ENCODE measurements around the gene DCPS.

The DCPS gene

GRCh38 chr11:126311401-126312291, 7.8 kb downstream of the DCPS start:
- DNase-seq (ENCODE audit: low spot score): peak; percentile 63
- in situ Hi-C loops (cut with MboI; ENCODE audit: low pct_unique_long_range_greater_than_20kb, low sequenced_read_pairs, unreplicated experiment): no loop called here
- no peak for TF ChIP-seq CTCF (IDR thresholded peaks at IDR 0.05; ENCODE audit: extremely low read depth, insufficient read depth, missing control alignments)

GRCh38 chr11:126312961-126313360, 9.1 kb downstream of the DCPS start:
- TF ChIP-seq CTCF (IDR thresholded peaks at IDR 0.05; ENCODE audit: extremely low read depth, insufficient read depth, missing control alignments): no peak
- in situ Hi-C loops (cut with MboI; ENCODE audit: low pct_unique_long_range_greater_than_20kb, low sequenced_read_pairs, unreplicated experiment): no loop called here
- no peak for DNase-seq (ENCODE audit: low spot score)

- DNase-seq (ENCODE audit: low spot score): no peak
- TF ChIP-seq CTCF (IDR thresholded peaks at IDR 0.05; ENCODE audit: extremely low read depth, insufficient read depth, missing control alignments): no peak
- in situ Hi-C loops (cut with MboI; ENCODE audit: low pct_unique_long_range_greater_than_20kb, low sequenced_read_pairs, unreplicated experiment): no loop called here
These were observed 10.0 kb downstream of the DCPS start for GRCh38 chr11:126313826-126314225.

GRCh38 chr11:126317432-126317755, 13.5 kb downstream of the DCPS start:
- no peak for TF ChIP-seq CTCF (IDR thresholded peaks at IDR 0.05; ENCODE audit: extremely low read depth, insufficient read depth, missing control alignments)
- DNase-seq (ENCODE audit: low spot score): no peak
- in situ Hi-C loops (cut with MboI; ENCODE audit: low pct_unique_long_range_greater_than_20kb, low sequenced_read_pairs, unreplicated experiment): no loop called here

GRCh38 chr11:126317756-126318573, 14.1 kb downstream of the DCPS start:
- DNase-seq (ENCODE audit: low spot score): no peak
- TF ChIP-seq CTCF (IDR thresholded peaks at IDR 0.05; ENCODE audit: extremely low read depth, insufficient read depth, missing control alignments): no peak
- in situ Hi-C loops (cut with MboI; ENCODE audit: low pct_unique_long_range_greater_than_20kb, low sequenced_read_pairs, unreplicated experiment): no loop called here

- no peak for TF ChIP-seq CTCF (IDR thresholded peaks at IDR 0.05; ENCODE audit: extremely low read depth, insufficient read depth, missing control alignments)
- DNase-seq (ENCODE audit: low spot score): peak; percentile 61
These were observed 14.9 kb downstream of the DCPS start for GRCh38 chr11:126318574-126319373.

More at GRCh38 chr11:126318574-126319373, 14.9 kb downstream of the DCPS start:
- in situ Hi-C loops (cut with MboI; ENCODE audit: low pct_unique_long_range_greater_than_20kb, low sequenced_read_pairs, unreplicated experiment): no loop called here
